Adrenal gland (tissue), 12 donors: ENCODE data around the gene GPR37L1. TPM values are rescaled to one million over a fixed set of nuclear protein-coding genes. Genes with fewer than 3 reads are reported as not detected.
A peak's percentile ranks its signal among the peaks of the same experiment; 100 is the strongest.
"Not testable (repeated sequence)": the region's sequence is repeated elsewhere in the genome, so short reads cannot be mapped to it uniquely, and the experiment has no call there.

Experiments
- DNase-seq, 7 donors: peaks; one replicate each; pipeline ENCODE4 v3.0.0-alpha.2; 2019 to 2020
- H3K27ac ChIP-seq, 5 donors: fragments of 200-600 bp; sonication (generic) in 4 of 5; 1 replicate in 3 of 5; 2 replicates in 2 of 5; pipeline versions ENCODE4 v1.5.1 to v1.8.0; 2016 to 2020; ENCODE audit warnings: mild to moderate bottlenecking in 1 of 5
- H3K27me3 ChIP-seq: fragments of 200-600 bp; 2 replicates; pipeline ENCODE4 v1.8.0; 2021
- H3K36me3 ChIP-seq, 2 donors: fragments of 200-600 bp; replicated peaks in 1 of 2; 1 replicate in 1 of 2; 2 replicates in 1 of 2; pipeline versions ENCODE4 v1.5.1 to v1.8.0; 2018 to 2022
- H3K4me1 ChIP-seq, 2 donors: fragments of 200-600 bp; replicated peaks in 1 of 2; 1 replicate in 1 of 2; 2 replicates in 1 of 2; pipeline versions ENCODE4 v1.5.1 to v1.8.0; 2018 to 2021
- H3K4me3 ChIP-seq, 4 donors: fragments of 200-600 bp; sonication (generic) in 3 of 4; one replicate each; pipeline ENCODE4 v1.5.1; 2016 to 2018
- H3K9me3 ChIP-seq, 3 donors: fragments of 200-600 bp; sonication (generic) in 1 of 3; replicated peaks in 1 of 3; 1 replicate in 2 of 3; 2 replicates in 1 of 3; pipeline versions ENCODE4 v1.5.1 to v1.8.0; 2016 to 2021
- POLR2A ChIP-seq, 2 donors: fragments of 450-650 bp; IDR thresholded peaks; one replicate each; pipeline ENCODE4 v1.6.1; 2017; ENCODE audit warnings: antibody characterized with exemption in 2 of 2, mild to moderate bottlenecking in 2 of 2, moderate library complexity in 1 of 2
- WGBS, 4 donors: extraction: QIAGEN DNeasy Blood & Tissue Kit in 2 of 4; methylation state at CpG; one replicate each; pipeline versions ENCODE4 v1.1.5 to v1.1.7; 2013 to 2017; 5-methylcytosine and 5-hydroxymethylcytosine counted together
- intact Hi-C, 2 donors: fragments of 100-400 bp; cut with DNase I; formaldehyde crosslinking; loops; one replicate each; pipeline versions ENCODE4 v1.14.1 to v1.15.0; 2022 to 2023
- polyA plus RNA-seq, 3 donors: library from polyadenylated mRNA; stranded (reverse); fragments of 200-250 nt in 2 of 3; fragments of 350-450 nt in 1 of 3; fragmentation: Illumina TruSeq in 1 of 3; extraction: RNeasy Lipid Tissue Mini Kit (QIAGEN cat#74804) in 1 of 3; gene quantifications; one replicate each; pipeline ENCODE4 v1.2.3, GENCODE V29; 2013 to 2014
- total RNA-seq, 9 donors: library from RNA; depleted of rRNA in 4 of 9; stranded (reverse); fragments of >200 nt in 4 of 9; fragments of 120-200 nt in 1 of 9; fragmentation: NEBNext Ultra II Directional in 1 of 9; extraction: Animal tissue kit (Norgen Biotek cat#: 25700) in 1 of 9; gene quantifications; one replicate each; pipeline versions ENCODE4 v1.1.0 to v1.2.4, GENCODE V29; 2013 to 2023
- TF ChIP-seq, protein P1 (sequence below), 6 experiments: fragments of 450-650 bp in 4 of 6; fragments of 200-600 bp in 2 of 6; sonication (generic) in 1 of 6; IDR thresholded peaks; 1 replicate in 5 of 6; 2 replicates in 1 of 6; pipeline versions ENCODE4 v1.5.1 to v1.8.0; 2016 to 2021; ENCODE audit warnings: antibody characterized with exemption in 6 of 6, mild to moderate bottlenecking in 2 of 6, moderate library complexity in 1 of 6
- donor health status: healthy with polysubstance abuse.
- donor health status: Bipolar disorder and iron deficiency.
- donor health status: DM: yes; HTN: yes; CAD: no.
- donor health status: DM: no; HTN: no; CAD: no.
- donor health status: DM: no; HTN: no; CAD: no.
- donor health status: DM: yes; HTN: yes; CAD: no.

GPR37L1 gene
- total and polyA plus RNA-seq, 12 donors, result under 0.01 to 0.49 (median 0.24) TPM; not detected in 1

DNA sequence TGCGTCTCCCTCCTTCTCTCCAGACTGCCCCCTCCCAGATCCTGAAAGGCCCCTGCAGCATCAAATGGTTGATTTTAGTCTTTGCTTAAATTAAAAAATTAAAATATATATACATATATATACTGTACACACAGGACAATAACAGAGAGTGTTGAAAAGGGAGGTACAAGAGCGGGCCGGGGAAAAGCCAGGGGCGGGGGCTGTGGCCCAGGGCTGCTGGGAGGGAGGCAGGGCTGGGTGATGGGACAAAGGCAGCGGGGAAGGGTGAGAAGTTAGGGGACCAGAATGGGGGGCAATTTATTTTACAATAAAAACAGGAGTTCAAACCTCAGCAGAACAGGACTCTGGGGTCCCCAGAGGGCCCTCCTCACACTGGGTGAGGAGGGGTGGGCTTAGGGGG is 11.3 kb downstream of the GPR37L1 start:
- WGBS, 4 donors, result 89 to 94% (median 92%) methylated on average over 5 of the region's 5 CpGs
- Histone ChIP-seq H3K4me3 (no peak overlapping the region), H3K36me3 (peaks cover 0 to 47% of the 10 kb centered on the region in 2 donors), H3K9me3 (no peaks in the 10 kb centered on the region), H3K27ac (peak overlapping the region in 3 of 5 donors; percentile 91 to 100 (median 95)), H3K27me3 (no peaks in the 10 kb centered on the region), H3K4me1 (peaks cover 38 to 54% of the 10 kb centered on the region in 2 donors)
- intact Hi-C loops, result no loop called here
- no peak for DNase-seq
- TF ChIP-seq, protein P1, sequence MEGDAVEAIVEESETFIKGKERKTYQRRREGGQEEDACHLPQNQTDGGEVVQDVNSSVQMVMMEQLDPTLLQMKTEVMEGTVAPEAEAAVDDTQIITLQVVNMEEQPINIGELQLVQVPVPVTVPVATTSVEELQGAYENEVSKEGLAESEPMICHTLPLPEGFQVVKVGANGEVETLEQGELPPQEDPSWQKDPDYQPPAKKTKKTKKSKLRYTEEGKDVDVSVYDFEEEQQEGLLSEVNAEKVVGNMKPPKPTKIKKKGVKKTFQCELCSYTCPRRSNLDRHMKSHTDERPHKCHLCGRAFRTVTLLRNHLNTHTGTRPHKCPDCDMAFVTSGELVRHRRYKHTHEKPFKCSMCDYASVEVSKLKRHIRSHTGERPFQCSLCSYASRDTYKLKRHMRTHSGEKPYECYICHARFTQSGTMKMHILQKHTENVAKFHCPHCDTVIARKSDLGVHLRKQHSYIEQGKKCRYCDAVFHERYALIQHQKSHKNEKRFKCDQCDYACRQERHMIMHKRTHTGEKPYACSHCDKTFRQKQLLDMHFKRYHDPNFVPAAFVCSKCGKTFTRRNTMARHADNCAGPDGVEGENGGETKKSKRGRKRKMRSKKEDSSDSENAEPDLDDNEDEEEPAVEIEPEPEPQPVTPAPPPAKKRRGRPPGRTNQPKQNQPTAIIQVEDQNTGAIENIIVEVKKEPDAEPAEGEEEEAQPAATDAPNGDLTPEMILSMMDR (IDR thresholded peaks at IDR 0.05), result no peak
- TF ChIP-seq POLR2A (IDR thresholded peaks at IDR 0.05), result no peak

DNA sequence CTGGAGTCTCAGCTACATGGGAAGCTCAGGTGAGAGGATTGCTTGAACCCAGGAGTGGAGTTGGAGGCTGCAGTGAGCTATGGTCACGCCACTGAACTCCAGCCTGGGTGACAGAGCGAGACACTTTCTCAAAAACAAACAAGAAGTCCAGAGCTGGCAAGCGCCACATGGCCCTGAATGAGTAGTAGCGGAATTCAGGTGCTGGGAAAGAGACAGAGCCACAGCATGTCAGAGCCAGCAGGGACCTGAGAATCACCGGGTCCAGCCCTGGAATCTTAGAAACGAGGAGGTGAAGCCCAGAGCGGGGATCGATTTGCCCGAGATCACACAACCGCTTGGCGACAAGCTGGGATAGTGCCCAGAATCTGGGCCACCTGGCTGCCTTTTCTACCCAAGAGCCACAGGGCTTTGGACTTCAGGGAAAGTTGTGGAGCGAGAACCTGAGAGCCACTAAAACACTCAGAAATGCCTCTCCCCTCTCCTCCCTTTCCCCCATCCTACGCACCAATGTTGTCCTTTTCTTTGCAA is 12.0 kb downstream of the GPR37L1 start:
- DNase-seq, result peak in 1 of 7 donors; percentile 36
- Histone ChIP-seq H3K9me3 (no peaks in the 10 kb centered on the region), H3K4me1 (peaks cover 38 to 52% of the 10 kb centered on the region in 2 donors), H3K36me3 (peaks cover 0 to 47% of the 10 kb centered on the region in 2 donors), H3K27me3 (no peaks in the 10 kb centered on the region), H3K27ac (peak overlapping the region in 3 of 5 donors; percentile 42 to 95 (median 74)), H3K4me3 (no peak overlapping the region)
- 62 to 74% (median 72%) methylated on average over 12 to 13 of the region's 13 CpGs for WGBS, 4 donors
- intact Hi-C loops, result no loop called here
- no peak for TF ChIP-seq POLR2A (IDR thresholded peaks at IDR 0.05)
- TF ChIP-seq, protein P1 (IDR thresholded peaks at IDR 0.05), result no peak

DNA sequence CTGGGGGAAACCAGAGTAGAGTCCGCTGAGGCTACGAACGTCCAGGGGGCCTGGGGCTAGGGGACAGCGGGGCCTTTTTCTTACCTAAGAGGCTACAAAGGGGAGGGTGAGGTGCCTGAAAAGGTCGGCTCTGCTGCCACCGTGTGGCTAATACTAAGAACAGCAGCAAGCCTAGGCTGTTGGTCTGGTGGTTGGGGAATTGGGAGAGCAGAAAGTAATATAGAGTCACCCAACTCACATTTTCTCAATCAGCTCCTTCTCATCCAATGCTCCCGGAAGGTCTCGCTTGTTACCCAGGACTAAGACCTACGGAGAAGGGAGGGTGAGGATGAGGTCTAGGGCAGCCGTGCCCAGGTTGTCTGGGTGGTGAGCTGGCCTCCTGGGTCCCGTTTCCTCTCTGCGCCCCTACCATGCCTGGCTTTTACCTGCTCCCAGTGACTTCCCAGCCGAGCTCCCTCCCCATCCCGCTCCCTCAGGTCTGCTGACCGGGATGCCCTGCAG is 12.6 kb downstream of the GPR37L1 start:
- H3K36me3 ChIP-seq, result peaks cover 0 to 47% of the 10 kb centered on the region in 2 donors
- no peak overlapping the region for H3K4me3 ChIP-seq
- H3K9me3 ChIP-seq, result no peaks in the 10 kb centered on the region
- DNase-seq, result peak; percentile 55 to 85 (median 71)
- intact Hi-C loops, result no loop called here
- H3K27ac ChIP-seq, result peak overlapping the region in 3 of 5 donors; percentile 42 to 95 (median 74)
- peaks cover 35 to 47% of the 10 kb centered on the region in 2 donors for H3K4me1 ChIP-seq
- H3K27me3 ChIP-seq, result no peaks in the 10 kb centered on the region
- no peak for TF ChIP-seq POLR2A (IDR thresholded peaks at IDR 0.05)
- TF ChIP-seq, protein P1 (IDR thresholded peaks at IDR 0.05), result peak; percentile 73 to 86 (median 84)
- WGBS, 4 donors, result 30 to 38% (median 33%) methylated on average over 14 to 15 of the region's 15 CpGs

DNA sequence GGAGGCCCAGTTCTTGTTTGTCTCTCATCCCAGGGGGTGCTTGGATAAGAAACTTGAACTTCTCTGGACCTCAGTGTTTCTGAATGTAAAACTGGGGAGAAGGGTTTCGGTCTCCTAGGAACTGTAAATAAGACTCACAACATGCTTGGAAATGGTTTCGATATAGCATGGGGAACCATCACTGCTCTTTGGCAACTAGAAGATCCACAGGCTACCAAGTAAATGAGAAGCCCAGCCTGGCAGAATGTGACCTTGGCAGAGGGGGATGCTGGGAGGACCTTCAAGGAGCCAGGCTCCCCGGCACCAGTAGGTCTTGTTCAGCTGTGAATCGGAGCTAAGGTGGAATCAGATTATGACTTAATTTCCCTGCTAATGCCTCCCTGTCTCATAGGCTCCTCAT is 18.1 kb downstream of the GPR37L1 start:
- 66 to 80% (median 69%) methylated on average over 2 to 4 of the region's 4 CpGs for WGBS, 4 donors
- Histone ChIP-seq H3K4me3 (no peak overlapping the region), H3K9me3 (no peaks in the 10 kb centered on the region), H3K27me3 (no peaks in the 10 kb centered on the region), H3K27ac (no peak overlapping the region), H3K4me1 (peaks cover 8 to 33% of the 10 kb centered on the region in 2 donors), H3K36me3 (peaks cover 0 to 21% of the 10 kb centered on the region in 2 donors)
- intact Hi-C loops, result no loop called here
- DNase-seq, result peak in 1 of 7 donors; percentile 46
- TF ChIP-seq POLR2A (IDR thresholded peaks at IDR 0.05), result no peak
- TF ChIP-seq, protein P1 (IDR thresholded peaks at IDR 0.05), result no peak

DNA sequence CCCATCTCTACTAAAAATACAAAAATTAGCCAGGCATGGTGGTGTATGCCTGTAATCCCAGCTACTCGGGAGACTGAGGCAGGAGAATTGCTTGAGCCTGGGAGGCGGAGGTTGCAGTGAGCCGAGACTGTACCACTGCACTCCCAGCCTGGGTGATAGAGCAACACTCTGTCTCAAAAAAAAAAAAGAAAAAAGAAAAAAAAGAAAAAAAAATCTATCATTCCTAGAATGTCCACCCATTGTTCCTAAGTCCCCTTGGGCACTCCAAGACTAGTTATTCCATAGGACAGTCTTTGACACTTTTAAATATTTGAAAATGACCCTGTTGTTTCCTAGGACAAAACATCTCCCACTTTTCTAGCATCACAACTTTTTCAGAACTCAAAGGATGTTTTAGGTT is 18.8 kb downstream of the GPR37L1 start:
- intact Hi-C loops, DNase-seq, H3K27ac ChIP-seq, H3K27me3 ChIP-seq, H3K4me3 ChIP-seq, H3K9me3 ChIP-seq: not testable (repeated sequence)
- peaks cover 8 to 33% of the 10 kb centered on the region in 2 donors for H3K4me1 ChIP-seq
- H3K36me3 ChIP-seq, result peaks cover 0 to 14% of the 10 kb centered on the region in 2 donors
- WGBS, 4 donors, result 85 to 96% (median 91%) methylated on average over 3 of the region's 3 CpGs
